Neural progenitor cell (in vitro differentiated cells): Measurements from ENCODE around the gene RNF146.

Source experiments
- CTCF ChIP-seq: fragments of 200-600 bp; sonication (generic); IDR thresholded peaks from 2 replicates; pipeline ENCODE4 v1.5.1; 2017; ENCODE audit warnings: antibody characterized with exemption, mild to moderate bottlenecking
- EZH2 ChIP-seq: fragments of 200-600 bp; sonication (generic); IDR thresholded peaks from 2 replicates; pipeline ENCODE4 v1.6.1; 2017; ENCODE audit warnings: antibody characterized with exemption, mild to moderate bottlenecking, moderate library complexity

- TF ChIP-seq CTCF: no peak
- no peak for TF ChIP-seq EZH2
These were observed 405 bp downstream of the RNF146 start for GRCh38 chr6:127266892-127267645.
